Astrocyte of the hippocampus (primary cell): Measurements from ENCODE around the gene VCP.

ENCODE experiments used
- DNase-seq: peaks from one replicate; pipeline ENCODE4 v3.0.0; 2011; ENCODE audit warnings: low read depth, low spot score

The VCP gene

GRCh38 chr9:35103660-35104191 lies 31.3 kb upstream of the VCP start:
- DNase-seq, result no peak

GRCh38 chr9:35102769-35103659 lies 30.6 kb upstream of the VCP start, which contains the start of gene STOML2:
TSS of gene STOML2 (minus strand) at chr9:35103131. CDS start at chr9:35103094, 37 bp downstream.
- peak; percentile 98 for DNase-seq

GRCh38 chr9:35102465-35102768 lies 30.0 kb upstream of the VCP start:
- peak; percentile 46 for DNase-seq

- DNase-seq, result no peak
Observed at GRCh38 chr9:35097573-35097972, 25.1 kb upstream of the VCP start.

- peak; percentile 94 for DNase-seq
Observed at GRCh38 chr9:35096035-35096849, 23.8 kb upstream of the VCP start, which contains the start of gene PIGO. TSS of gene PIGO (minus strand) at chr9:35096591. CDS start at chr9:35095565, 1,026 bp downstream.

- no peak for DNase-seq
Observed at GRCh38 chr9:35091536-35091935, 19.1 kb upstream of the VCP start.

GRCh38 chr9:35089434-35089833 lies 17.0 kb upstream of the VCP start:
- DNase-seq, result no peak

- DNase-seq, result no peak
Observed at GRCh38 chr9:35085078-35085477, 12.7 kb upstream of the VCP start.

GRCh38 chr9:35079426-35080341 lies 7.3 kb upstream of the VCP start, which contains the start of gene FANCG:
TSS of gene FANCG (minus strand) at chr9:35079942. CDS start at chr9:35079524, 418 bp downstream.
- peak; percentile 97 for DNase-seq

GRCh38 chr9:35079041-35079425 lies 6.6 kb upstream of the VCP start:
- no peak for DNase-seq

GRCh38 chr9:35078066-35078465 lies 5.6 kb upstream of the VCP start:
- DNase-seq, result no peak

- DNase-seq, result no peak
Observed at GRCh38 chr9:35076848-35077247, 4.4 kb upstream of the VCP start.

- no peak for DNase-seq
Observed at GRCh38 chr9:35075358-35075757, 2.9 kb upstream of the VCP start.

- no peak for DNase-seq
Observed at GRCh38 chr9:35074791-35075190, 2.4 kb upstream of the VCP start.

- no peak for DNase-seq
Observed at GRCh38 chr9:35074141-35074540, 1.7 kb upstream of the VCP start.

GRCh38 chr9:35073279-35073612 lies 821 bp upstream of the VCP start:
- no peak for DNase-seq

- peak; percentile 91 for DNase-seq
Observed at GRCh38 chr9:35071814-35072460, 488 bp downstream of the VCP start.

GRCh38 chr9:35070823-35071813 lies 1.3 kb downstream of the VCP start:
- peak; percentile 64 for DNase-seq

- DNase-seq, result no peak
Observed at GRCh38 chr9:35069020-35069419, 3.4 kb downstream of the VCP start.

- DNase-seq, result no peak
Observed at GRCh38 chr9:35067056-35067455, 5.4 kb downstream of the VCP start.
